GM12875 (cell line): ENCODE data around the gene PPM1J.
"Not testable (repeated sequence)": the region's sequence is repeated elsewhere in the genome, so short reads cannot be mapped to it uniquely, and the experiment has no call there.

Experiments
- H3K4me3 ChIP-seq: one replicate; pipeline ENCODE4 v1.5.1; 2011; ENCODE audit warnings: low read depth, low read length, control low read depth
- CTCF ChIP-seq: IDR thresholded peaks from 2 replicates; pipeline ENCODE4 v1.5.1; 2011; ENCODE audit warnings: low read depth, mild to moderate bottlenecking, control low read depth, inconsistent platforms, low read length, moderate library complexity, borderline replicate concordance; ENCODE audit not compliant: insufficient read depth

Gene PPM1J

DNA sequence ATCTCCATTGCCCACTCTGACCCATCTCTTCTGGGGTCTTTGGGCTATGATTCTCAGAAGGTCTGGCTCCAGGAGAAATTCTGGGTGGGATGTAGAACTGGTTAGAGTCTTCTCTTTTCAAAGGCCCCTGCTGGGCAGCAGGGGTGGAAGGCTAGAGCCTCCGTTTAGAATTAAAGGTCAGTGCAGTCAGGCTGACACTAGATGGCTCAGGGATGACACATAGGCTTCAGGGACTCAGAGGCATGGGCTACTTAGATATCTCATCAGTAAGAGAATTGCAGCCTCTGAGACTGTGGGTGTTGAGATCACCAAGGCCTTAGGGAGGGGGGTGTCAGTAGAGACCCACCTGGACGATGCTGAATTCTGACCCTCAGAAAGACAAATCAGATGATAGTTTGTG lies 12.6 kb upstream of the PPM1J start:
- H3K4me3 ChIP-seq = no peak overlapping the region
- no peak for TF ChIP-seq CTCF

DNA sequence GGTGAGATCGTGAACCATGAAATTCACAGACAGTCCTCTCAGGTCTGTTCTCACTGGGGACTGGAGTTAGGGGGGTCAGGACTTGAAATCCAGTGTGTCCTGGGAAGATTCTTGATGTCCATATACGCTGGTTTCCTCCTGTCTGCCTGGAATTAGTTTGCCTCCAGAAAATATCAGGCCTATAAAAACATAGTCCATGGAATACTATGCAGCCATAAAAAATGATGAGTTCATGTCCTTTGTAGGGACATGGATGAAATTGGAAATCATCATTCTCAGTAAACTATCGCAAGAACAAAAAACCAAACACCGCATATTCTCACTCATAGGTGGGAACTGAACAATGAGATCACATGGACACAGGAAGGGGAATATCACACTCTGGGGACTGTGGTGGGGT lies 9.1 kb upstream of the PPM1J start:
- not testable (repeated sequence) for H3K4me3 ChIP-seq

DNA sequence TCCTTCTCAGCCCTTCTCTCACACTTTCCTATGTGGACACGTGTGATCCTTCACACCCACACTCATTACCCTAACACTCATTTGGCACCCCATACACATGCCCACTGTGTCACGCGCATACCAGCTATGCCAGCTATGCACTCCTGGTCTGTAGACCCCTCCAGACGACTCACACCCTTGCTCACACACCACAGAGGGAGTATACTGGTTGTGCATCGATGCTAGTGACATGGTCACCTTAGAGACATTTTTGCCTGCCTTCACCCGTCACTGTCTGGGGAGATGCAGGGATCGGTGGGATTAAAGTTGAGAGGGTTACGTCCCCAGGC lies 8.3 kb upstream of the PPM1J start:
- no peak overlapping the region for H3K4me3 ChIP-seq
- no peak for TF ChIP-seq CTCF

DNA sequence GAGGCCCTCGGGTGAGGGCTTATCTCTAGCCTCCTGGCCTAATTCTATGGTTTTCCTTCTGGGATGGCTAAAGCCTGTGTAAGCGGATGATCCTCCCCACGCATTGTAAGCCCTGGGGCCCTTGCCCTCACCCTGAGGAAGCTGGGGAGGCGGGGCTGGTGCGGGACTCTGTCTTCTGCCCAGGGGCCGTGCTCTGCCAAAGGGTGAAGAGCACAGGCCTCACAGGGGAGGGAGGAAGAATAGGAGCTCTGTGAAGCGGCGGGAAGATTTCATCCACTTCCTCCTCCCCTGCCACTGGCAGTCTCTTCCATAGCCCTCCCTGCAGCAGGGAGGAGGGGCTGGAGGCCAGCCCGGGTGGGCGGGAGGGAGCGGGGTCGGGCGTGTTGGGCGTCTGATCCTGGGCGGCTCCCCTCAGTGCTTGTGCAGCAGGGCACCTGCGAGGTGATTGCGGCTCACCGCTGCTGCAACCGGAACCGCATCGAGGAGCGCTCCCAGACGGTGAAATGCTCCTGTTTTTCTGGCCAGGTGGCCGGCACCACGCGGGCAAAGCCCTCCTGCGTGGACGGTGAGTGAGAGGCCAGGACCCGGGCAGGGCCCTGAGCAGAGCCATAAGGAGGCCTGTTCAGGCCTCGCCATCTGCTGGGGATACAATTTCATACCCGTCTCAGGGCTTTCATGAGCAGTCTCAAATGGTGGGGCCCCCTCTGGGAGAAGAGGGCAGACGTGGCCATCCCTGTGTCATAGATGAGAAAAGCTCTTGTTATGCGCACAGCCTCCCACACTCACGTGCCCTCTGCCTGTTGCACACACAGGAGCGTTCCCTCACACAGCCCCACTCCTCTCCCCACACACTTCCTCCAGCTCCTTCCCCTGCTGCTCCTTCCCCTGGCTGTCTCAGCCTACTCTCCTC lies 7.7 kb upstream of the PPM1J start:
- H3K4me3 ChIP-seq = no peak overlapping the region
- TF ChIP-seq CTCF = no peak

- TF ChIP-seq CTCF = no peak
- H3K4me3 ChIP-seq = no peak overlapping the region
These were observed 6.9 kb upstream of the PPM1J start for GRCh38 chr1:112721966-112722524.

GRCh38 chr1:112721294-112721693 lies 6.2 kb upstream of the PPM1J start:
- H3K4me3 ChIP-seq = not testable (repeated sequence)

GRCh38 chr1:112720800-112721199 lies 5.7 kb upstream of the PPM1J start:
- no peak for TF ChIP-seq CTCF
- H3K4me3 ChIP-seq = no peak overlapping the region

DNA sequence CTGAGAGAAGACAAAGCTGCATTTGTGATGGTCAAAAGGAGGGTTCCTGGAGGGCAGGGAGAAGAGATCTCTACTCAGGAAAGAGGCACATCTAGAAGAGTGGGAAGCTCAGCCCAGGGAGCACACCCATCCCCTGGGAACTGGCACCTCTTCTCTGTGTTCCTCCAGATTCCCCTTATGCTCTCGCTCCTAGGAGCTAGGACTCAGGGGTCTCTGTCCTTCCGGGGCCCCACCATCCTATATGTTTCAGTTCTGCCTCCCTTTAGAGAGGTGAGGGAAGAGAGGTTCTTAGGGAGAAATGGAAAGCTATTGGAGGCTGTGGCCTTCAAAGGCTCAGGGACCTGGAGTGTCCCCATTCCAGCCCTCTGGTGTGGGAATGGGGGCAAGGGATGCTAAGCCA lies 4.6 kb upstream of the PPM1J start:
- no peak for TF ChIP-seq CTCF
- no peak overlapping the region for H3K4me3 ChIP-seq
